OCI-LY7 (cell line): ENCODE data around the gene UBA1.

Experiments
- CTCF ChIP-seq: fragments of 200-600 bp; sonication (generic); conservative IDR thresholded peaks from 2 replicates; pipeline ENCODE4 v1.5.1; 2014; ENCODE audit warnings: mild to moderate bottlenecking, antibody characterized with exemption, low read length, moderate library complexity, mixed read lengths
- EZH2phosphoT487 ChIP-seq: fragments of 200-600 bp; sonication (generic); IDR thresholded peaks from 2 replicates; pipeline ENCODE4 v1.6.1; 2018; ENCODE audit warnings: low read depth, borderline replicate concordance, mild to moderate bottlenecking, mixed run types, antibody characterized with exemption, low read length, moderate library complexity, mixed read lengths

- TF ChIP-seq CTCF (no peak), EZH2phosphoT487 (no peak)
Measured at GRCh38 chrX:47191806-47192401, 1.7 kb upstream of the UBA1 start.
